Neuronal stem cell (in vitro differentiated cells): ENCODE results near the gene CBX2.
A peak's percentile ranks its signal among the peaks of the same experiment; 100 is the strongest.

Experiments
- DNase-seq: peaks from one replicate; pipeline ENCODE4 v3.0.0-alpha.2; 2013; ENCODE audit warnings: low spot score
- H2AFZ ChIP-seq: one replicate; pipeline ENCODE4 v1.6.1; 2013; ENCODE audit warnings: mild to moderate bottlenecking, low read length, inconsistent platforms
- H2AK5ac ChIP-seq: 2 replicates; pipeline ENCODE4 v1.6.1; 2013; ENCODE audit warnings: low read depth, mild to moderate bottlenecking, inconsistent platforms, low read length, moderate library complexity, mixed read lengths
- H2BK120ac ChIP-seq: 2 replicates; pipeline ENCODE4 v1.6.1; 2013; ENCODE audit warnings: low read depth, mild to moderate bottlenecking, inconsistent platforms, low read length, moderate library complexity, mixed read lengths
- H2BK12ac ChIP-seq: one replicate; pipeline ENCODE4 v1.6.1; 2013; ENCODE audit warnings: low read length, inconsistent platforms
- H2BK15ac ChIP-seq: 2 replicates; pipeline ENCODE4 v1.6.1; 2013; ENCODE audit warnings: mild to moderate bottlenecking, low read length, inconsistent platforms, mixed read lengths
- H2BK5ac ChIP-seq: one replicate; pipeline ENCODE4 v1.6.1; 2013; ENCODE audit warnings: inconsistent platforms, mild to moderate bottlenecking, low read length, moderate library complexity
- H3K14ac ChIP-seq: one replicate; pipeline ENCODE4 v1.6.1; 2013; ENCODE audit warnings: low read length, inconsistent platforms
- H3K18ac ChIP-seq: 2 replicates; pipeline ENCODE4 v1.6.1; 2013; ENCODE audit warnings: low read length, inconsistent platforms
- H3K23ac ChIP-seq: 2 replicates; pipeline ENCODE4 v1.6.1; 2013; ENCODE audit warnings: low read depth, mild to moderate bottlenecking, mixed read lengths, low read length, inconsistent platforms; ENCODE audit not compliant: poor library complexity
- H3K27ac ChIP-seq: replicated peaks from 3 replicates; pipeline ENCODE4 v1.5.1; 2013; ENCODE audit warnings: low read length, inconsistent platforms
- H3K27me3 ChIP-seq, 3 experiments: 2 replicates each; pipeline ENCODE4 v1.6.1; 2013; ENCODE audit warnings: low read length in 3 of 3, mild to moderate bottlenecking in 2 of 3, inconsistent platforms in 1 of 3, low read depth in 1 of 3, mixed read lengths in 1 of 3, moderate library complexity in 1 of 3; ENCODE audit not compliant: control insufficient read depth in 3 of 3, insufficient read depth in 3 of 3
- H3K36me3 ChIP-seq, 2 donors: replicated peaks in 1 of 2; 2 replicates each; pipeline ENCODE4 v1.6.1; 2013; ENCODE audit warnings: low read length in 2 of 2; ENCODE audit not compliant: control insufficient read depth in 2 of 2, insufficient read depth in 2 of 2
- H3K4ac ChIP-seq: 2 replicates; pipeline ENCODE4 v1.6.1; 2013; ENCODE audit warnings: inconsistent platforms, mild to moderate bottlenecking, low read length, moderate library complexity
- H3K4me1 ChIP-seq, 2 donors: 1 replicate in 1 of 2; 2 replicates in 1 of 2; pipeline ENCODE4 v1.6.1; 2013; ENCODE audit warnings: low read length in 2 of 2, low read depth in 1 of 2; ENCODE audit not compliant: control insufficient read depth in 2 of 2, insufficient read depth in 1 of 2
- H3K4me2 ChIP-seq: one replicate; pipeline ENCODE4 v1.6.1; 2013; ENCODE audit warnings: mild to moderate bottlenecking, low read length, inconsistent platforms; ENCODE audit not compliant: insufficient read depth, poor library complexity, severe bottlenecking
- H3K4me3 ChIP-seq, 2 donors: 2 replicates each; pipeline ENCODE4 v1.5.1; 2013; ENCODE audit warnings: low read length in 2 of 2, mild to moderate bottlenecking in 2 of 2, inconsistent platforms in 1 of 2, moderate library complexity in 1 of 2
- H3K79me1 ChIP-seq: one replicate; pipeline ENCODE4 v1.6.1; 2013; ENCODE audit warnings: low read depth, mild to moderate bottlenecking, inconsistent platforms, low read length, moderate library complexity
- H3K9ac ChIP-seq: one replicate; pipeline ENCODE4 v1.6.1; 2013; ENCODE audit warnings: mild to moderate bottlenecking, low read depth, low read length, inconsistent platforms; ENCODE audit not compliant: poor library complexity
- H3K9me3 ChIP-seq, 2 donors: replicated peaks in 1 of 2; 2 replicates each; pipeline versions ENCODE3 to v1.6.1; 2013; ENCODE audit warnings: low read length in 2 of 2, mild to moderate bottlenecking in 2 of 2, inconsistent platforms in 1 of 2, low read depth in 1 of 2, mixed read lengths in 1 of 2, moderate library complexity in 1 of 2; ENCODE audit not compliant: control insufficient read depth in 2 of 2, insufficient read depth in 1 of 2
- H4K8ac ChIP-seq: one replicate; pipeline ENCODE4 v1.6.1; 2013; ENCODE audit warnings: low read depth, mild to moderate bottlenecking, inconsistent platforms, low read length, moderate library complexity
- H4K91ac ChIP-seq: one replicate; pipeline ENCODE4 v1.6.1; 2013; ENCODE audit warnings: low read length, low read depth, mild to moderate bottlenecking, inconsistent platforms; ENCODE audit not compliant: poor library complexity
- WGBS, 2 donors: extraction: QIAGEN DNeasy Blood & Tissue Kit; methylation state at CpG; one replicate each; pipeline ENCODE4 v1.1.7; 2013; ENCODE audit warnings: missing lambda C conversion rate in 2 of 2, mixed read lengths in 1 of 2; ENCODE audit not compliant: insufficient read length in 2 of 2, insufficient replicate concordance in 1 of 2; ENCODE audit errors: extremely low coverage in 2 of 2; 5-methylcytosine and 5-hydroxymethylcytosine counted together

The CBX2 gene

GRCh38 chr17:79755591-79755990 is 22.4 kb upstream of the CBX2 start:
- no CpG with 5 or more reads among the region's 14 CpGs for WGBS, 2 donors

DNA sequence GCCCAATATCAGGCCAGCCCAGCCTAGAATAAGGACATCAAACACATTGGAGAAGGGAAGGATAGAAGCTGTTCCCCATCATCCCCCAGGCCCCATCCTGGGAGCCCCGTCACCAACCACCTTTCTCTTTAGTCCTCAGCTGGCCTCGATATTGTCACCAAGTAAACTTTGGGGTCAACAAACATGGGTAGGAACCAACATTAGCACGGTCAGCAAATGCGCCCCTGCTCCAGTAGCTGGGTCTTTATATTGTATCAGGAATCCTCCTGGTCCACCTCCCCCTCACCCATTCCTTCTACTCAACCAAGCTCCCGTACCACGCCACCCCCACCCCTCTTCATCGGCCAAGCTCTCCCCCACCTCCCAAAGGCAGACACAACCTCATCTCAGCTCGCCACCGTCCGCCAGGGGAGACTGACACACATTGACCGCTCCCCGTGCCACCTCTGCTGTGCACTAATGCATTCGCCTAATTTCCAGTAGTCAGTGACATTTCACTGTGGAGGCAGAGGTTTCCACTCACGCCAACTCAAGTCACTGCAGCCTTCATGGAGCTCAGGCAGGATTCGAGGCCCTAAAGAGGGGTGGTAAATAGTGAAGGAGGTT is 20.7 kb upstream of the CBX2 start:
- H3K4me1 ChIP-seq = no peaks in the 10 kb centered on the region
- H3K18ac ChIP-seq = no peak overlapping the region
- H3K27me3 ChIP-seq = peaks cover 0 to 3% (median 0%) of the 10 kb centered on the region in 3 experiments
- no peak overlapping the region for H3K4ac ChIP-seq
- H2BK12ac ChIP-seq = peak overlapping the region; percentile 63
- no peak overlapping the region for H3K27ac ChIP-seq
- DNase-seq = no peak
- no peaks in the 10 kb centered on the region for H3K36me3 ChIP-seq
- H3K9me3 ChIP-seq = no peaks in the 10 kb centered on the region
- no peak overlapping the region for H2BK5ac ChIP-seq
- H4K91ac ChIP-seq = no peak overlapping the region
- H2AK5ac ChIP-seq = no peak overlapping the region
- no peak overlapping the region for H2AFZ ChIP-seq
- no peak overlapping the region for H3K4me2 ChIP-seq
- no CpG with 5 or more reads among the region's 15 CpGs for WGBS, 2 donors
- no peak overlapping the region for H2BK120ac ChIP-seq
- H4K8ac ChIP-seq = no peak overlapping the region
- no peak overlapping the region for H3K23ac ChIP-seq
- no peak overlapping the region for H2BK15ac ChIP-seq
- peak overlapping the region in 1 of 2 donors; percentile 14 for H3K4me3 ChIP-seq
- H3K14ac ChIP-seq = no peak overlapping the region
- H3K9ac ChIP-seq = peak overlapping the region; percentile 63
- peaks cover 2% of the 10 kb centered on the region for H3K79me1 ChIP-seq

More at GRCh38 chr17:79755591-79755990, 22.4 kb upstream of the CBX2 start:
- Histone ChIP-seq H2BK5ac (no peak overlapping the region), H3K27me3 (peaks cover 0 to 3% (median 0%) of the 10 kb centered on the region in 3 experiments), H2BK12ac (no peak overlapping the region), H3K4ac (no peak overlapping the region), H3K4me1 (no peaks in the 10 kb centered on the region), H3K9me3 (no peaks in the 10 kb centered on the region), H3K18ac (no peak overlapping the region), H4K8ac (no peak overlapping the region), H2AFZ (no peak overlapping the region), H3K23ac (no peak overlapping the region), H2BK120ac (no peak overlapping the region), H3K79me1 (no peaks in the 10 kb centered on the region), H2AK5ac (no peak overlapping the region), H3K4me3 (peak overlapping the region in 1 of 2 donors; percentile 58), H3K14ac (no peak overlapping the region), H4K91ac (no peak overlapping the region), H3K27ac (no peak overlapping the region), H2BK15ac (no peak overlapping the region), H3K36me3 (no peaks in the 10 kb centered on the region), H3K4me2 (no peak overlapping the region), H3K9ac (no peak overlapping the region)
- no peak for DNase-seq

DNA sequence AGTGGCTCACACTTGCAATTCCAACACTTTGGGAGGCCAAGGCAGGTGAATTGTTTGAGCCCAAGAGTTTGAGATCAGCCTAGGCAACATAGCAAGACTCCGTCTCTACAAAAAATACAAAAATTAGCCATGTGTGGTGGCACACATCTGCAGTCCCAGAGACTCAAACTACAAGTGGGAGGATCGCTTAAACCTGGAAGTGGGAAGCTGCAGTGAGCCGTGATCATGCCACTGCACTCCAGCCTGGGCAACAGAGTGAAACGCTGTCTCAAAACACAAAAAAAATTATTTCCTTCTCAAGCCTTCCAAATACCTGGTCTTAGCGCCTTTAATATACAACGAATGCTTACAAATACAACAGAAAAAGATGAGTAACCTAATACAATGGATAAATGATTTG is 19.7 kb upstream of the CBX2 start:
- H4K8ac ChIP-seq = no peak overlapping the region

DNA sequence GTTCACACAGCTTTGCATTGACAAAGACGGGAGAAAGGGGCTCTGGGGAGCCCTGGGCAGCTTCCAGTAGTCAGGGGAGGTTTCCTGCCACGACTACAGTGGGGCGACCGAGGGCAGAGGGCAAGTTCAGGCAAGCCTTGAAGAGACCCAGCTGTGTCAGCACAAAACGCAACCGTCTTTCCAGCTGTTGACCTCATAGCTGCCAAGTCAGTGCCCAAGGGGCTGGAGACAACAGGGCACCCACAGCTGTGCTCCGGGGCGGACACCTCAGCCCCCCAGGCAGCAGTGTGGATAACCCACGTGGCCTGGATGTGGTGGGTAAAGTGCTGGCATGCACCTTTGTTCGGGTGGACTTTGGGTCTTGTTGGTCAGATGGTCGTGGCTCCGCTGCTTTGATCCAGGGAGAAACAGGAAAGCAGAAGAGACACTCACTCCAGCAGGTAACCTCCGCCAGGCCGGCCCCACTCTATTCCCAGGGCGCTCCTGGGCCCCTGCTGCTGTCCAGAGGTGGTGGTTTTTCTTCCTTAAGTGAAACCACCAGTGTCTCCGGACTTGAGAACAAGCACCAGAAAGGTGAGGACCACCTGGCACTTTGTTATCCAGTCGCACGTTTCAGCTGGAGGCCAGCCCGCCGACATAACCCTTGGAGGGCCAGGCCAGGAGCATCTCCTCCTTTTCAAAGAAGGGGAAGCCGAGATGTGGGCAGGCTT is 17.6 kb upstream of the CBX2 start:
- no CpG with 5 or more reads among the region's 21 CpGs for WGBS, 2 donors

More for the DNA sequence above, 19.7 kb upstream of the CBX2 start:
- no peak overlapping the region for H2AFZ ChIP-seq
- H3K4me3 ChIP-seq = no peak overlapping the region
- H2BK12ac ChIP-seq = no peak overlapping the region
- H3K36me3 ChIP-seq = no peaks in the 10 kb centered on the region
- H3K4me2 ChIP-seq = no peak overlapping the region
- H4K91ac ChIP-seq = no peak overlapping the region
- no peak overlapping the region for H3K14ac ChIP-seq
- H3K4ac ChIP-seq = no peak overlapping the region
- no peak overlapping the region for H3K27ac ChIP-seq
- H2BK15ac ChIP-seq = no peak overlapping the region
- no peak overlapping the region for H3K9ac ChIP-seq
- no peak overlapping the region for H2BK120ac ChIP-seq
- DNase-seq = no peak
- H3K79me1 ChIP-seq = peaks cover 4% of the 10 kb centered on the region
- no peak overlapping the region for H3K23ac ChIP-seq
- peaks cover 0 to 3% (median 0%) of the 10 kb centered on the region in 3 experiments for H3K27me3 ChIP-seq
- no peak overlapping the region for H3K18ac ChIP-seq
- H2BK5ac ChIP-seq = no peak overlapping the region
- H2AK5ac ChIP-seq = no peak overlapping the region
- H3K4me1 ChIP-seq = no peaks in the 10 kb centered on the region
- WGBS, 2 donors = no CpG with 5 or more reads among the region's 6 CpGs
- no peaks in the 10 kb centered on the region for H3K9me3 ChIP-seq

More for the DNA sequence above, 17.6 kb upstream of the CBX2 start:
- H3K18ac ChIP-seq = peak overlapping the region; percentile 5
- peak overlapping the region; percentile 37 for H3K4ac ChIP-seq
- no peaks in the 10 kb centered on the region for H3K4me1 ChIP-seq
- no peak overlapping the region for H3K4me3 ChIP-seq
- H3K36me3 ChIP-seq = no peaks in the 10 kb centered on the region
- no peak overlapping the region for H2BK15ac ChIP-seq
- peaks cover 4% of the 10 kb centered on the region for H3K79me1 ChIP-seq
- no peak overlapping the region for H3K4me2 ChIP-seq
- peak overlapping the region; percentile 25 for H2AK5ac ChIP-seq
- H2AFZ ChIP-seq = no peak overlapping the region
- H3K23ac ChIP-seq = no peak overlapping the region
- peak overlapping the region; percentile 29 for H4K8ac ChIP-seq
- no peak overlapping the region for H2BK12ac ChIP-seq
- H2BK5ac ChIP-seq = peak overlapping the region; percentile 19
- DNase-seq = no peak
- H3K9ac ChIP-seq = no peak overlapping the region
- no peak overlapping the region for H3K14ac ChIP-seq
- H2BK120ac ChIP-seq = no peak overlapping the region
- H4K91ac ChIP-seq = no peak overlapping the region
- H3K27ac ChIP-seq = no peak overlapping the region
- H3K27me3 ChIP-seq = peaks cover 0 to 1% (median 0%) of the 10 kb centered on the region in 3 experiments
- H3K9me3 ChIP-seq = no peaks in the 10 kb centered on the region
